Neuronal stem cell (in vitro differentiated cells): Measurements from ENCODE around the gene AVPR2.

Source experiments
- DNase-seq: peaks from one replicate; pipeline ENCODE4 v3.0.0-alpha.2; 2013; ENCODE audit warnings: low spot score
- H2AFZ ChIP-seq: one replicate; pipeline ENCODE4 v1.6.1; 2013; ENCODE audit warnings: mild to moderate bottlenecking, low read length, inconsistent platforms
- H2AK5ac ChIP-seq: 2 replicates; pipeline ENCODE4 v1.6.1; 2013; ENCODE audit warnings: low read depth, mild to moderate bottlenecking, inconsistent platforms, low read length, moderate library complexity, mixed read lengths
- H2BK120ac ChIP-seq: 2 replicates; pipeline ENCODE4 v1.6.1; 2013; ENCODE audit warnings: low read depth, mild to moderate bottlenecking, inconsistent platforms, low read length, moderate library complexity, mixed read lengths
- H2BK12ac ChIP-seq: one replicate; pipeline ENCODE4 v1.6.1; 2013; ENCODE audit warnings: low read length, inconsistent platforms
- H2BK15ac ChIP-seq: 2 replicates; pipeline ENCODE4 v1.6.1; 2013; ENCODE audit warnings: mild to moderate bottlenecking, low read length, inconsistent platforms, mixed read lengths
- H2BK5ac ChIP-seq: one replicate; pipeline ENCODE4 v1.6.1; 2013; ENCODE audit warnings: inconsistent platforms, mild to moderate bottlenecking, low read length, moderate library complexity
- H3K14ac ChIP-seq: one replicate; pipeline ENCODE4 v1.6.1; 2013; ENCODE audit warnings: low read length, inconsistent platforms
- H3K18ac ChIP-seq: 2 replicates; pipeline ENCODE4 v1.6.1; 2013; ENCODE audit warnings: low read length, inconsistent platforms
- H3K23ac ChIP-seq: 2 replicates; pipeline ENCODE4 v1.6.1; 2013; ENCODE audit warnings: low read depth, mild to moderate bottlenecking, mixed read lengths, low read length, inconsistent platforms; ENCODE audit not compliant: poor library complexity
- H3K27ac ChIP-seq: replicated peaks from 3 replicates; pipeline ENCODE4 v1.5.1; 2013; ENCODE audit warnings: low read length, inconsistent platforms
- H3K27me3 ChIP-seq, 3 experiments: 2 replicates each; pipeline ENCODE4 v1.6.1; 2013; ENCODE audit warnings: low read length in 3 of 3, mild to moderate bottlenecking in 2 of 3, inconsistent platforms in 1 of 3, low read depth in 1 of 3, mixed read lengths in 1 of 3, moderate library complexity in 1 of 3; ENCODE audit not compliant: control insufficient read depth in 3 of 3, insufficient read depth in 3 of 3
- H3K36me3 ChIP-seq, 2 donors: replicated peaks in 1 of 2; 2 replicates each; pipeline ENCODE4 v1.6.1; 2013; ENCODE audit warnings: low read length in 2 of 2; ENCODE audit not compliant: control insufficient read depth in 2 of 2, insufficient read depth in 2 of 2
- H3K4ac ChIP-seq: 2 replicates; pipeline ENCODE4 v1.6.1; 2013; ENCODE audit warnings: inconsistent platforms, mild to moderate bottlenecking, low read length, moderate library complexity
- H3K4me1 ChIP-seq, 2 donors: 1 replicate in 1 of 2; 2 replicates in 1 of 2; pipeline ENCODE4 v1.6.1; 2013; ENCODE audit warnings: low read length in 2 of 2, low read depth in 1 of 2; ENCODE audit not compliant: control insufficient read depth in 2 of 2, insufficient read depth in 1 of 2
- H3K4me2 ChIP-seq: one replicate; pipeline ENCODE4 v1.6.1; 2013; ENCODE audit warnings: mild to moderate bottlenecking, low read length, inconsistent platforms; ENCODE audit not compliant: insufficient read depth, poor library complexity, severe bottlenecking
- H3K4me3 ChIP-seq, 2 donors: 2 replicates each; pipeline ENCODE4 v1.5.1; 2013; ENCODE audit warnings: low read length in 2 of 2, mild to moderate bottlenecking in 2 of 2, inconsistent platforms in 1 of 2, moderate library complexity in 1 of 2
- H3K79me1 ChIP-seq: one replicate; pipeline ENCODE4 v1.6.1; 2013; ENCODE audit warnings: low read depth, mild to moderate bottlenecking, inconsistent platforms, low read length, moderate library complexity
- H3K9ac ChIP-seq: one replicate; pipeline ENCODE4 v1.6.1; 2013; ENCODE audit warnings: mild to moderate bottlenecking, low read depth, low read length, inconsistent platforms; ENCODE audit not compliant: poor library complexity
- H3K9me3 ChIP-seq, 2 donors: replicated peaks in 1 of 2; 2 replicates each; pipeline versions ENCODE3 to v1.6.1; 2013; ENCODE audit warnings: low read length in 2 of 2, mild to moderate bottlenecking in 2 of 2, inconsistent platforms in 1 of 2, low read depth in 1 of 2, mixed read lengths in 1 of 2, moderate library complexity in 1 of 2; ENCODE audit not compliant: control insufficient read depth in 2 of 2, insufficient read depth in 1 of 2
- H4K8ac ChIP-seq: one replicate; pipeline ENCODE4 v1.6.1; 2013; ENCODE audit warnings: low read depth, mild to moderate bottlenecking, inconsistent platforms, low read length, moderate library complexity
- H4K91ac ChIP-seq: one replicate; pipeline ENCODE4 v1.6.1; 2013; ENCODE audit warnings: low read length, low read depth, mild to moderate bottlenecking, inconsistent platforms; ENCODE audit not compliant: poor library complexity
- WGBS, 2 donors: extraction: QIAGEN DNeasy Blood & Tissue Kit; methylation state at CpG; one replicate each; pipeline ENCODE4 v1.1.7; 2013; ENCODE audit warnings: missing lambda C conversion rate in 2 of 2, mixed read lengths in 1 of 2; ENCODE audit not compliant: insufficient read length in 2 of 2, insufficient replicate concordance in 1 of 2; ENCODE audit errors: extremely low coverage in 2 of 2; 5-methylcytosine and 5-hydroxymethylcytosine counted together

AVPR2 gene

DNA sequence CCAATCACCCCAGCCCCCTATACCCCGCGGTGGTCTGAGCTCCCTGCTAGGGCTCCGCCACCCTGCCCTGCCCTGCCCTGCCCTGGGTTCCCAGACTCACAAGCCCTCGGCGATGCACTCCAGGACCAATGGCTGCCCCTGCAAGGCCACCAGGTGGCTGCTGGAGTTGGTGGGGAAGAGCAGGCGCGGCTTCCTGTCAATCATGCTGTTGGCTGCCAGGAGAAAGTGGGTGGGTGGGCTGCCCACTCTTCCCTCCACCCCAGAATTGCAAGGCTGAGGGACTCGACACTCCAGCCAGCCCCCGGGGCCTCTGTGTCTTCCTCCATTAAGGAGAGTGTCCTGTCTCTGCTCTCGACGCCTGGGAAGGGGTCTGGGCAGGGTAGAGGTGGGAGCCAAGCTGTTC lies 34.2 kb upstream of the AVPR2 start:
- no peak for DNase-seq
- Histone ChIP-seq H3K4me2 (no peak overlapping the region), H2AFZ (no peak overlapping the region), H2BK120ac (no peak overlapping the region), H2BK12ac (no peak overlapping the region), H3K27me3 (peaks cover 0 to 11% (median 0%) of the 10 kb centered on the region in 3 experiments), H3K79me1 (no peaks in the 10 kb centered on the region), H3K9ac (no peak overlapping the region), H3K23ac (no peak overlapping the region), H3K4me1 (peaks cover 19 to 30% of the 10 kb centered on the region in 2 donors), H2AK5ac (no peak overlapping the region), H3K9me3 (no peaks in the 10 kb centered on the region), H3K36me3 (peaks cover 0 to 38% of the 10 kb centered on the region in 2 donors), H4K91ac (no peak overlapping the region), H3K14ac (no peak overlapping the region), H3K4me3 (no peak overlapping the region), H3K27ac (no peak overlapping the region), H3K4ac (no peak overlapping the region), H2BK5ac (no peak overlapping the region), H2BK15ac (no peak overlapping the region), H3K18ac (no peak overlapping the region), H4K8ac (no peak overlapping the region)
- no CpG with 5 or more reads among the region's 11 CpGs for WGBS, 2 donors

DNA sequence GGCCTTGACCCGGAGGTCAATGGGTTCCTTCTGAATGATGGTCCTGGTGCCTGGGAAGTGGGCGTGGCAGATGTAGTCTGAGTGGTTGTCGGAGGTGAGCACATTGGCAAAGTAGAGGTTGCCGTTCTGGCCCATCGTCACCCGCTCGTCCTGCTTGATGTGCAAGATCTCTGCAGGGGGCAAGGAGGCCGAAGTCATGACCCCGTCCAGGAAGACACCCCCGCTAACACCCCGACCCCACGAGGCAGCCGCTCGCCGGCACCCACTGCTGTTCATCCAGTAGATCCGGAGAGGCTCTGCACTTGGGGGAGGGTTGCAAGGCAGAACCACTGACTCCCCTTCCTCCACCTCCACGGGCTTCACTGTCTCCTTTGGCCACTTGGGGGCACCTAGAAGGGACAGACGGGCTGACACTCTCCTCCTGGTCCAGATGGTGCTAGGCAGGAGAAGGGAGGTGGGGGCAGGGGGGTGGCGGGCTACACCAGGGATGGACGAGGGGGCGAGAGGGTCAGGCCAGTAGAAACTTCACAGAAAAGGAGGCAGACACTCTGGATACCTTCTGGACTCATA lies 33.6 kb upstream of the AVPR2 start:
- no peak overlapping the region for H3K18ac ChIP-seq
- H2BK120ac ChIP-seq, result no peak overlapping the region
- H3K9me3 ChIP-seq, result no peaks in the 10 kb centered on the region
- no peak overlapping the region for H3K14ac ChIP-seq
- no peak overlapping the region for H3K4ac ChIP-seq
- H2AK5ac ChIP-seq, result no peak overlapping the region
- no peak overlapping the region for H3K4me3 ChIP-seq
- H2BK15ac ChIP-seq, result no peak overlapping the region
- peaks cover 0 to 35% of the 10 kb centered on the region in 2 donors for H3K36me3 ChIP-seq
- no peak overlapping the region for H4K91ac ChIP-seq
- peaks cover 19 to 30% of the 10 kb centered on the region in 2 donors for H3K4me1 ChIP-seq
- H3K9ac ChIP-seq, result no peak overlapping the region
- WGBS, 2 donors, result no CpG with 5 or more reads among the region's 21 CpGs
- no peak overlapping the region for H3K27ac ChIP-seq
- peaks cover 0 to 11% (median 0%) of the 10 kb centered on the region in 3 experiments for H3K27me3 ChIP-seq
- DNase-seq, result no peak
- no peak overlapping the region for H4K8ac ChIP-seq
- no peaks in the 10 kb centered on the region for H3K79me1 ChIP-seq
- no peak overlapping the region for H2BK5ac ChIP-seq
- no peak overlapping the region for H2AFZ ChIP-seq
- H3K4me2 ChIP-seq, result no peak overlapping the region
- H3K23ac ChIP-seq, result no peak overlapping the region
- no peak overlapping the region for H2BK12ac ChIP-seq

DNA sequence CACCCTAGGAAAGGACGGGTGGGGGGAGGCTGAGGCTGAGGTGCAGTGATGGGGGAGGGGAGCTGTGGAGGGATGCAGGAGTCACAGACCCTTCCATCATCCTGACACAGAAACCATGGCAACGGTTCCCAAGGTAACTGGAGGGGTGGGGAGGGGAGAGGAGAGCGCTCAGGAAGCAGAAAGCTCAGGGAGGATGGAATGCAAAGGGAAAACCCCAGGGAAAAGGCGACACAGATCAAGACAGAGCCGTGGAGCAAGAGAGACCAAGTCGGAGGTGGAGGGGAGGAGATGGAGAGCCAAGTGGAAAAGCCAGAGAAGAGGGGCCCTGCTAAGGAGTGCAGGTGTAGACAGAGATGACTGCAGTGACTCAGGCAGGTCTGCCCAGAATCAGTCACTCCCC lies 33.0 kb upstream of the AVPR2 start:
- DNase-seq, result no peak
- Histone ChIP-seq H3K4ac (no peak overlapping the region), H2AFZ (no peak overlapping the region), H3K14ac (no peak overlapping the region), H3K27ac (no peak overlapping the region), H3K4me2 (no peak overlapping the region), H4K8ac (no peak overlapping the region), H3K23ac (no peak overlapping the region), H3K4me1 (peaks cover 22 to 33% of the 10 kb centered on the region in 2 donors), H3K27me3 (peaks cover 0 to 11% (median 2%) of the 10 kb centered on the region in 3 experiments), H2BK5ac (no peak overlapping the region), H4K91ac (no peak overlapping the region), H3K9ac (no peak overlapping the region), H3K9me3 (no peaks in the 10 kb centered on the region), H3K18ac (no peak overlapping the region), H2BK12ac (no peak overlapping the region), H2BK120ac (no peak overlapping the region), H2BK15ac (no peak overlapping the region), H3K36me3 (peaks cover 0 to 30% of the 10 kb centered on the region in 2 donors), H3K79me1 (no peaks in the 10 kb centered on the region), H2AK5ac (no peak overlapping the region), H3K4me3 (no peak overlapping the region)
- WGBS, 2 donors, result no CpG with 5 or more reads among the region's 6 CpGs

- Histone ChIP-seq H3K79me1 (no peaks in the 10 kb centered on the region), H3K18ac (peak overlapping the region; percentile 38), H2BK12ac (no peak overlapping the region), H3K36me3 (peaks cover 0 to 24% of the 10 kb centered on the region in 2 donors), H2AK5ac (no peak overlapping the region), H2BK15ac (peak overlapping the region; percentile 37), H3K23ac (no peak overlapping the region), H3K4me3 (no peak overlapping the region), H3K27me3 (peaks cover 0 to 11% (median 2%) of the 10 kb centered on the region in 3 experiments), H3K9me3 (no peaks in the 10 kb centered on the region), H3K9ac (peak overlapping the region; percentile 60), H2AFZ (no peak overlapping the region), H3K4ac (no peak overlapping the region), H3K4me1 (peaks cover 22 to 33% of the 10 kb centered on the region in 2 donors), H3K27ac (no peak overlapping the region), H3K14ac (no peak overlapping the region), H2BK5ac (no peak overlapping the region), H3K4me2 (no peak overlapping the region), H4K91ac (no peak overlapping the region), H4K8ac (no peak overlapping the region), H2BK120ac (no peak overlapping the region)
- DNase-seq, result no peak
- WGBS, 2 donors, result no CpG with 5 or more reads among the region's 29 CpGs
Measured at GRCh38 chrX:153871946-153872878, 32.3 kb upstream of the AVPR2 start.
